SHP77 treated with DMSO at 0.1 percent for 48 hours (cell line): Measurements from ENCODE around the gene PPM1J.
"Not testable (repeated sequence)": the region's sequence is repeated elsewhere in the genome, so short reads cannot be mapped to it uniquely, and the experiment has no call there.

ENCODE experiments used
- DNase-seq: peaks from one replicate; lab custom pipeline; 2025; lab: John Stamatoyannopoulos, UW

Gene PPM1J

GRCh38 chr1:112715264-112716053 lies at the start of gene PPM1J:
PPM1J (minus strand) TSS chr1:112715332; CDS start chr1:112715301, 31 bp downstream.
- peak; percentile 47 for DNase-seq

GRCh38 chr1:112762541-112763500 lies 47.7 kb upstream of the PPM1J start:
- DNase-seq = peak; percentile 21

GRCh38 chr1:112761714-112762480 lies 46.8 kb upstream of the PPM1J start:
- no peak for DNase-seq

GRCh38 chr1:112759228-112759627 lies 44.1 kb upstream of the PPM1J start:
- no peak for DNase-seq

- DNase-seq = no peak
These were observed 39.0 kb upstream of the PPM1J start for GRCh38 chr1:112754116-112754628.

- no peak for DNase-seq
These were observed 33.3 kb upstream of the PPM1J start for GRCh38 chr1:112748396-112748795.

GRCh38 chr1:112744009-112744578 lies 29.0 kb upstream of the PPM1J start:
- no peak for DNase-seq

- DNase-seq = no peak
These were observed 28.3 kb upstream of the PPM1J start for GRCh38 chr1:112743174-112744008.

GRCh38 chr1:112737573-112737972 lies 22.4 kb upstream of the PPM1J start:
- DNase-seq = no peak

GRCh38 chr1:112735752-112736151 lies 20.6 kb upstream of the PPM1J start:
- DNase-seq = no peak

GRCh38 chr1:112731451-112731850 lies 16.3 kb upstream of the PPM1J start:
- DNase-seq = no peak

- DNase-seq = no peak
These were observed 14.8 kb upstream of the PPM1J start for GRCh38 chr1:112729909-112730308.

- not testable (repeated sequence) for DNase-seq
These were observed 13.9 kb upstream of the PPM1J start for GRCh38 chr1:112729011-112729410.

GRCh38 chr1:112728306-112728971 lies 13.3 kb upstream of the PPM1J start:
- not testable (repeated sequence) for DNase-seq

- DNase-seq = no peak
These were observed 12.6 kb upstream of the PPM1J start for GRCh38 chr1:112727716-112728115.

- not testable (repeated sequence) for DNase-seq
These were observed 9.1 kb upstream of the PPM1J start for GRCh38 chr1:112724240-112724639.

- no peak for DNase-seq
These were observed 8.3 kb upstream of the PPM1J start for GRCh38 chr1:112723511-112723839.

- DNase-seq = no peak
These were observed 7.7 kb upstream of the PPM1J start for GRCh38 chr1:112722601-112723510.

- DNase-seq = no peak
These were observed 6.9 kb upstream of the PPM1J start for GRCh38 chr1:112721966-112722524.
